ENCODE data around the gene SLC11A1.

Gene SLC11A1

DNA sequence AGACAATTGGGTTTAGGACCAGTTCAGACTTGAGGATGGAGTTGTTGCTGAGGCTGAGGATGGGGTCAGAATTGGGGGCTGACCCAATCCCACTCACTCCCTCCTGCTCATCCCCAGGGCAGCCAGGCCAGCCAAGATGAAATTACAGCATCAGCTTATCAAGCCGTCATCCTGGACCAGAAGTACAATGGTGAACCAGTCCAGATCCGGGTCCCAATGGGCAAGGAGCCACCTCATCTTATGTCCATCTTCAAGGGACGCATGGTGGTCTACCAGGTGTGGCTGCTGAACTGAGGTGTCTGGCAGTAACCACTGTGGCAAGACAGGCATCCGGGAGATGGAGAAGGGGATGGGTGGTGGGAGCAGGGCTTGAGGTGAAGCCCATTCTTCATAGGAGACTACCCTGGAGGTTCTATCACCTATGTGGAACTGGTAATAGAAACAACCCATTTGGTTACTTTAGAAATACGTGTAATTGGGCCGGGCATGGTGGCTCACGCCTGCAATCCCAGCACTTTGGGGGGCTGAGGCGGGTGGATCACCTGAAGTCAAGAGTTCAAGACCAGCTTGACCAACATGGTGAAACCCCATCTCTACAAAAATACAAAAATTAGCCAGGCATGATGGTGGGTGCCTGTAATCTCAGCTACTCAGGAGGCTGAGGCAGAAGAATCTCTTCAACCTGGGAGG lies 50.7 kb downstream of the SLC11A1 start:
- DNase-seq (ENCODE audit: low read depth in 2 of 2), result no peak

DNA sequence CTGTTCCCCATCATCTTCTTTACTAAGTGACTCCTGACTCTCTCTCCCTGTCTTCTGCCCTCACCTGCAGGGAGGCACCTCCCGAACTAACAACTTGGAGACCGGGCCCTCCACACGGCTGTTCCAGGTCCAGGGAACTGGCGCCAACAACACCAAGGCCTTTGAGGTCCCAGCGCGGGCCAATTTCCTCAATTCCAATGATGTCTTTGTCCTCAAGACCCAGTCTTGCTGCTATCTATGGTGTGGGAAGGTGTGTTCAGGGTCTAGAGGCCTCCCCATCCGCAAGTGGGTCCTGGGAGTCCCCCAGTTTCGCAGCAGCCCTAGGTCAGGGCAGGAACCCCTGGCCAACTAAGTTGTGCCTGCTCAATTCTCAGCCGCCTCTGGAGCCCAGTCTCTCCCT lies 52.4 kb downstream of the SLC11A1 start:
- DNase-seq (ENCODE audit: low read depth in 2 of 2), result no peak

DNA sequence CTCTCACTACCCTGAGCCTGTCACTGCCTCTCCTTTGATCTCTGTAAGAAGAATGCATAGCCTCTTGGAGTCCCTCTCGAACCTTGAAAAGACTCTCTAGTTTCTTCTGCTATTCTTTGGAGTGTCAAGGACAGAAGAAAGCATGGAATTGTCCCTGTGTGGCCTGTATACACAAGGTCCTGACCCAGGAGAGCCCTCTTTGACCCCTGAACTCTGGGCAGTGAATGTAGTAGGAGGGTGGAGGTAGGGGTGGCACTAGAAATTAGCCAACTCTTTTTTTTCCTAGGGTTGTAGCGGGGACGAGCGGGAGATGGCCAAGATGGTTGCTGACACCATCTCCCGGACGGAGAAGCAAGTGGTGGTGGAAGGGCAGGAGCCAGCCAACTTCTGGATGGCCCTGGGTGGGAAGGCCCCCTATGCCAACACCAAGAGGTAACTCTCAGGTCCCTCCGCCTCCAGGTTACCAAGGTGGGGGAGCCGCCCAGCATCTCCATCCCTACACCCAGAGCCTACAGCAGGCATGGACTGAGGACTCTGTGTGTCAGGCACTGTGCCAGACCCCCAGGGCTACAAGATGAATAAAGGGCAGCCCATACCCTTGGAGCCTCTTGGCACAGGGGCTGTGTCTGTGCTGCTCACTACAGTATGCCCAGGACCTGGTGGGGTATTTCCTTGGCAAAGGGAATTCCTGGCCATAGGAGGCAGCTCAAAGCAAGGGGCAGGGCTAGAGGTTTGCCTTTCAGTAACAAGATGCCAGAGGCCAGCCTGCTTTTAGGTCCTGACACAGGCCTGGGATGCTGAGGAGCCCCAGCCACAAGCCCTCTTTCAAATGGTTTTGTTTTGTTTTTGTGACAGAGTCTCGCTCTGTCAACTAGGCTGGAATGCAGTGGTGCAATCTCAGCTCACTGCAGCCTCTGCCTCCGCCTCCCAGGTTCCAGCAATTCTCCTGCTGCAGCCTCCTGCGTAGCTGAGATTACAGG lies 53.2 kb downstream of the SLC11A1 start:
- DNase-seq (ENCODE audit: low read depth in 2 of 2), result no peak

DNA sequence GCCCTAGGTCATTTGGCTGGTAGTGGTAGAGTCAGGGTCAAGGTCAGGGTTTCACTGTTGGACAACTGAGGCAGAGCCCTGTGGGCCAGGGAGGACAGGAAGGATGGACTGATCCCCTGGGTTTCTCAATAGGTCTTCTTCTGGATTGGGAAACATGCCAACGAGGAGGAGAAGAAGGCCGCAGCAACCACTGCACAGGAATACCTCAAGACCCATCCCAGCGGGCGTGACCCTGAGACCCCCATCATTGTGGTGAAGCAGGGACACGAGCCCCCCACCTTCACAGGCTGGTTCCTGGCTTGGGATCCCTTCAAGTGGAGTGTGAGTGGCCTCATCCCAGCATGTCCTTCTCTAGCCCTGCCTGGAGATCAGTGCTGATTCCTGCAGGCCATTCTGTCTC lies 54.9 kb downstream of the SLC11A1 start:
- DNase-seq (ENCODE audit: low read depth in 2 of 2), result no peak

GRCh38 chr2:218437969-218438368 lies 55.9 kb downstream of the SLC11A1 start:
- DNase-seq (ENCODE audit: low read depth in 2 of 2), result no peak

- no peak for DNase-seq (ENCODE audit: low read depth in 2 of 2)
These were observed 56.5 kb downstream of the SLC11A1 start for GRCh38 chr2:218438596-218438995.

- no peak for DNase-seq (ENCODE audit: low read depth in 2 of 2)
These were observed 62.8 kb downstream of the SLC11A1 start for GRCh38 chr2:218444692-218445357.

DNA sequence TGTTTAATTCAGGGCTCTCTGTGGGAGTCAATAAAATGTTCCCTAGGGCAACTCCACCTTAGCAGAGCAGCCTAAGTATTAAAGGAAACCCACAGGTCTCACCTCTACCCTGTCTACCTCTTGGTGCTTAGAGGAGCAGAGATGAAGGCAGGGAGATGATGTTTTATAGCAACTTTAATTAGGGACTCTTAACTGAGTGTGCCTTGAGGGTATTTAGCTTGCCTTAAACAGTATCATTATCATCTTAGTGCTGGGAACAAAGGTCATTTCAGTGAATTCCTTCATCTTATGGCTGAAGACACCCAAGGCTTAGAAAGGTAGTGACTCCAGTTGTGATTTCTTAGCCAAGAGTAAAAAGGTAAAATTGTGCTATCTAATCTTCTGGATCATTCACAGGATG lies 63.5 kb downstream of the SLC11A1 start:
- no peak for DNase-seq (ENCODE audit: low read depth in 2 of 2)

Measured in activated CD8-positive, alpha-beta memory T cell treated with anti-CD3 and anti-CD28 coated beads for 4 hours (primary cell).